Measurements from ENCODE around the gene IL17RE. TPM values are rescaled to one million over a fixed set of nuclear protein-coding genes. Genes with fewer than 3 reads are reported as not detected.

The IL17RE gene
- total RNA-seq, 6 experiments from 2014 or later: 1.1 to 4.6 (median 2.2) TPM

DNA sequence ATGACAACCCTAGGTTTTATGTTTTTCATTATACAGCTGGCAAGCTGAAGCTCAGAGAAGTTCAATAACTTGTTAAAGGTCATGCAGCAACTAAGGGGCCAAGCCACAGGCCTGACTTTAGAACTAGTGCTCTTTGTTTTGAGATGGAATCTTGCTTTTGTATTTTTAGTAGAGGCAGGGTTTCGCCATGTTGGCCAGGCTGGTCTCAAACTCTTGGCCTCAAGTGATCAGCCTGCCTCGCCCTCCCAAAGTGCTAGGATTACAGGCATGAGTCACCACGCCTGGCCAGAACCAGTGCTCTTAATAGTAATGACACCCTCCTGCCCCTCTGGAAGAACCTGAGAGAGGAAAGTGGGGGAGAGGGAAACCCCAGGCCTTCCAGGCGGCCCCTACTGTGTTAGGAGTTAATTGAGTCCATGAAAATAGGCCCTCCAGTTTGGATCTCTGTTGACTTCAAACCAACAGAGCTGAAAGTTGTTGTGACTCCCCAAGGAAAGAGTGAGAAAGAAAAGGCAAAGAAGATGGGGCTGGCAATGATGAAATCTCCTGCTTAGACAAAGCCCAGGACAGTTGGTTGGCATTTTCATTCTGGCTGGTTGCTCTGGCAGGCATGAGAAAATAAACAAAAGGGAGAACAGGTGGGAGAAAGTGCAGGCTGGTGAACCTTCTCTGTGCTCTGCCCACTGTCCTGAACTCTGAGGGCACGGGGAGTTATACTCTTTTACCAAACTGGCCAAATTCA is 53.1 kb downstream of the IL17RE start:
- TF ChIP-seq CTCF (IDR thresholded peaks at IDR 0.05) (no peak), POLR2A (IDR thresholded peaks at IDR 0.05) (no peak)
- no peaks in the 10 kb centered on the region for H3K9me3 ChIP-seq
- peaks cover 0 to 21% (median 4%) of the 10 kb centered on the region in 4 donors for H3K4me1 ChIP-seq
- H3K27ac ChIP-seq: peak overlapping the region in 1 of 3 donors; percentile 46
- WGBS (ENCODE audit: insufficient coverage, low coverage, low lambda C conversion rate, missing lambda C conversion rate): 78% methylated on average over 3 of the region's 5 CpGs
- peak in 1 of 3 donors; percentile 65 for DNase-seq
- intact Hi-C loops (cut with DNase I): no loop called here
- peak; percentile 77 to 94 (median 82) for ATAC-seq
- no peaks in the 10 kb centered on the region for H3K27me3 ChIP-seq
- no peak overlapping the region for H3K4me3 ChIP-seq
- no peaks in the 10 kb centered on the region for H3K36me3 ChIP-seq

- WGBS (ENCODE audit: insufficient coverage, low coverage, low lambda C conversion rate, missing lambda C conversion rate): 41% methylated on average over 5 of the region's 5 CpGs
- Histone ChIP-seq H3K27me3 (no peaks in the 10 kb centered on the region), H3K4me1 (peaks cover 0 to 21% (median 4%) of the 10 kb centered on the region in 4 donors), H3K36me3 (peaks cover 0 to 5% (median 0%) of the 10 kb centered on the region in 4 donors), H3K9me3 (no peaks in the 10 kb centered on the region), H3K27ac (no peak overlapping the region), H3K4me3 (no peak overlapping the region)
- TF ChIP-seq POLR2A (IDR thresholded peaks at IDR 0.05) (no peak), CTCF (IDR thresholded peaks at IDR 0.05) (no peak)
- ATAC-seq (no peak), DNase-seq (no peak)
- intact Hi-C loops (cut with DNase I): no loop called here
Measured at GRCh38 chr3:9957214-9957613, 54.6 kb downstream of the IL17RE start.

DNA sequence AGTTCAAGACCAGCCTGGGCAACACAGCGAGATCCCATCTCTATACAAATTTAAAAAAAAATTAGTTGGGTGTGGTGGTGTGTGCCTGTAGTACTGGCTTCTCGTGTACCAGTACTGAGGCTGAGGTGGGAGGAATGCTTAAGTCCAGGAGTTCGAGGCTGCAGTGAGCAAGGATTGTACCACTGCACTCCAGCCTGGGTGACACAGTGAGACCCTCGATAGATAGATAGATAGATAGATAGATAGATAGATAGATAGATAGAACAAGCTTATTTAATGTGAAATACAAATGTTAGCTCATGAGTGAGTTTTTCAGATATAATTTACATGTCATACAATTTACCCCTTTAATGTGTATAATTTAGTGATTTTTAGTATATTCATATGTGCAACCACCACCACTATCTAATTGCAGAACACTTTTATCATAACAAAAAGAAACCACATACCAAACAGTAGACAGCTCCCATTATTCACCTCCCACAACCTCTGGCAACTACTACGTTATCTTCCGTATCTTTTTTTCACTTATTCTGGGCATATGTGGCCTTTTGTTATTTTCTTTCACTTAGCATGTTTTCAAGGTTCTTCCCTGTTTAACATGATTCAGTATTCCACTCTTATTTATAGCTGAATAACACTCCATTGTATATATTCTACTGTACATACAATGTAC is 62.7 kb downstream of the IL17RE start:
- intact Hi-C loops (cut with DNase I): no loop called here
- peaks cover 6 to 50% (median 8%) of the 10 kb centered on the region in 4 donors for H3K36me3 ChIP-seq
- H3K9me3 ChIP-seq: no peaks in the 10 kb centered on the region
- no peak for ATAC-seq
- H3K4me3 ChIP-seq: no peak overlapping the region
- 88% methylated on average over 6 of the region's 6 CpGs for WGBS (ENCODE audit: insufficient coverage, low coverage, low lambda C conversion rate, missing lambda C conversion rate)
- H3K27me3 ChIP-seq: no peaks in the 10 kb centered on the region
- H3K4me1 ChIP-seq: no peaks in the 10 kb centered on the region
- H3K27ac ChIP-seq: no peak overlapping the region
- TF ChIP-seq POLR2A (IDR thresholded peaks at IDR 0.05) (no peak), CTCF (IDR thresholded peaks at IDR 0.05) (no peak)
- no peak for DNase-seq

Small RNA genes within 50 kb of the gene (small RNA-seq; reads per million reads assigned to genes)
- 0 reads per million in 2 experiments for gene RNU6-882P

Other genes with a start within 250 kb of the IL17RE start
- gene CPNE9, start 199.0 kb upstream of the IL17RE start, total RNA-seq: not detected
- gene BRPF1, start 171.1 kb upstream of the IL17RE start, total RNA-seq: 1 to 10 TPM; 3.5 to 5.4 (median 5.1) TPM
- 10 to 100 TPM; 12.3 to 27.8 (median 15.7) TPM for gene OGG1, start 152.9 kb upstream of the IL17RE start, total RNA-seq
- 10 to 100 TPM; 10.8 to 33.4 (median 24.5) TPM for gene CAMK1, start 132.9 kb upstream of the IL17RE start, total RNA-seq
- 10 to 100 TPM; 24.6 to 43.8 (median 28.1) TPM for gene TADA3, start 110.4 kb upstream of the IL17RE start, total RNA-seq
- 10 to 100 TPM; 42.0 to 80.3 (median 57.3) TPM for gene ARPC4, start 109.8 kb upstream of the IL17RE start, total RNA-seq
- gene TTLL3, start 92.6 kb upstream of the IL17RE start, total RNA-seq: 10 to 100 TPM in 3 of 6 experiments, 1 to 10 TPM in 3; 4.5 to 11.0 (median 8.6) TPM
- 10 to 100 TPM; 15.8 to 34.6 (median 22.4) TPM for gene RPUSD3, start 58.8 kb upstream of the IL17RE start, total RNA-seq
- gene CIDEC, start 22.6 kb upstream of the IL17RE start, total RNA-seq: 100 to 1,000 TPM in 1 of 6 experiments, 10 to 100 TPM in 1, 1 to 10 TPM in 4; 1.0 to 101 (median 2.7) TPM
- gene JAGN1, start 12.2 kb upstream of the IL17RE start, total RNA-seq: 10 to 100 TPM; 20.5 to 40.6 (median 26.5) TPM
- gene IL17RC, start 14.2 kb downstream of the IL17RE start, total RNA-seq: 10 to 100 TPM; 19.5 to 53.4 (median 40.1) TPM
- 10 to 100 TPM; 22.4 to 43.5 (median 30.5) TPM for gene CRELD1, start 31.0 kb downstream of the IL17RE start, total RNA-seq
- under 1 TPM; 0.19 to 0.92 (median 0.35) TPM for gene PRRT3, start 49.6 kb downstream of the IL17RE start, total RNA-seq
- gene EMC3, start 84.0 kb downstream of the IL17RE start, total RNA-seq: 10 to 100 TPM; 37.3 to 67.9 (median 51.2) TPM
- gene FANCD2, start 123.6 kb downstream of the IL17RE start, total RNA-seq: 1 to 10 TPM in 4 of 6 experiments, under 1 TPM in 2; 0.40 to 4.8 (median 1.8) TPM
- gene FANCD2OS, start 205.4 kb downstream of the IL17RE start, total RNA-seq: not detected
- 10 to 100 TPM; 41.2 to 55.3 (median 42.7) TPM for gene BRK1, start 212.8 kb downstream of the IL17RE start, total RNA-seq
- gene VHL, start 238.9 kb downstream of the IL17RE start, total RNA-seq: 10 to 100 TPM; 15.5 to 25.2 (median 19.9) TPM

All from right lobe of liver (tissue), 6 donors.